Measurements from ENCODE around the gene CIZ1.

GRCh38 chr9:128145536-128145935, 45.8 kb downstream of the CIZ1 start:
- TF ChIP-seq POLR2AphosphoS5 (IDR thresholded peaks at IDR 0.05) (no peak), CTCF (IDR thresholded peaks at IDR 0.05) (no peak), POLR2A (IDR thresholded peaks at IDR 0.05) (no peak)

Data from suprapubic skin (tissue), 4 donors.